ENCODE data around the gene IFNL2.
"Not testable (repeated sequence)": the region's sequence is repeated elsewhere in the genome, so short reads cannot be mapped to it uniquely, and the experiment has no call there.

Gene IFNL2

DNA sequence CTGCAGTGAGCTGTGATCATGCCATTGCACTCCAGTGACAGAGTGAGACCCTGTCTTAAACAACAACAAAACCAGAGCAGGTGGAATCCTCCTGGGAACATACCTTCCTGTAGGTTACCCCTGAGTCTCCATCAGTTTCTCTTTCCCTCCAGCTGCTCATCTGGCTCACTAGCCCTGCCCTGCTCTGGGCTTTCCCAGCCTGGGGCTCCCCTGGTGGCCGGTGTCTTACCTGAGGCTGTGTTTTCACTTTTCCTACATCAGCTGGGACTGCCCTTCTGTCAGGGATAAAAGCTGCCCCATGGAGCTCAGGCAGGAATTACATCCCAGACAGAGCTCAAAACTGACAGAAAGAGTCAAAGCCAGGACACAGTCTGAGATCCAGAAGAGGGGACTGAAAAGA, at the start of gene IFNL2:
TSS of gene IFNL2 (plus strand) at position 312 of the 400 bp plus-strand sequence. CDS start 173 bp downstream, outside the sequence.
- H3K36me3 ChIP-seq (ENCODE audit: insufficient read depth, insufficient read length, low read length); DNase-seq (ENCODE audit: low read depth, low spot score); H3K4me1 ChIP-seq (ENCODE audit: insufficient read depth, insufficient read length); H3K9me3 ChIP-seq (ENCODE audit: insufficient read depth, low read length); H3K9ac ChIP-seq (ENCODE audit: insufficient read length, low read depth); H3K4me3 ChIP-seq (ENCODE audit: insufficient read length, low read depth): not testable (repeated sequence)
- peaks cover 28% of the 10 kb centered on the region for H3K27me3 ChIP-seq (ENCODE audit: insufficient read depth, insufficient read length)

DNA sequence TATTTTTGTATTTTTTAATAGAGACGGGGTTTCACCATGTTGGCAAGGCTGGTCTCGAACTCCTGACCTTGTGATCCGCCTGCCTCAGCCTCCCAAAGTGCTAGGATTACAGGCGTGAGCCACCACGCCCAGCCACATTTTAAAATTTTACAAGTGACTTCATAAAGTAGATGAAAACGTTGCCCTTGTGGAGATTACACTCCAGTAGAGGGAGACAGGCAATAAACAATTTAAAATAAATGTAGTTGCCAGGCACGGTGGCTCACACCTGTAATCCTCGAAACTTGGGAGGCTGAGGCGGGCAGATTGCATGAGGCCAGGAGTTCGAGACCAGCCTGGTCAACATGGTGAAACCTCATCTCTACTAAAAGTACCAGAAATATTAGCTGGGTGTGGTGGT, 49.1 kb upstream of the IFNL2 start:
- not testable (repeated sequence) for DNase-seq (ENCODE audit: low read depth, low spot score); H3K9ac ChIP-seq (ENCODE audit: insufficient read length, low read depth); H3K9me3 ChIP-seq (ENCODE audit: insufficient read depth, low read length); H3K36me3 ChIP-seq (ENCODE audit: insufficient read depth, insufficient read length, low read length); H3K4me1 ChIP-seq (ENCODE audit: insufficient read depth, insufficient read length); H3K4me3 ChIP-seq (ENCODE audit: insufficient read length, low read depth)
- H3K27me3 ChIP-seq (ENCODE audit: insufficient read depth, insufficient read length), result peaks cover 14% of the 10 kb centered on the region

DNA sequence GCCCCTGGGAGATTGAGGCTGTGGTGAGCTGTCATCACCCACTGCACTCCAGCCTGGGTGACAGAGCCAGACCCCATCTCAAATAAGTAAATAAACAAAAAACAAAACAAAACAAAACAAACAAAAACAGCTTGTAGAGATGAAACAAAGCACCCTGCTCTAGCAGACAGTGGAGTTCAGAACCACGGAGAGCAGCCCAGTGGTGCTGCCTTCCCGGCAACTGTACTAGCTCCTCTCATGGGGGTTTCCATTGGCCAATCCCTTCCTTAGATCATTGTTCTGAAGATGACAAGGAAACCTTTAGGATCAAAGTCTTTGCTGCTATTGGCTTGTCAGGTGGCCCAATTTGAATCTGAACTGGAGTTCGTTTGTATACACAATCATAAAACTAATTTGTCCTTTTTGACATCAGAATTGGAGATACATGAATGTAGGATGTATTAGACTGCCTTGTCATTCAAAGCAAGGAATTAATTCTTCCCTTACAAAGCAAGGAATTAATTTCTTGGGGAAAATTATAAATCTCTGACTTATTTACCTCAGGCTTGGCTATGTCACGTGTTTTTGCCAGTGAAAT, 44.4 kb upstream of the IFNL2 start:
- no peak for DNase-seq (ENCODE audit: low read depth, low spot score)
- Histone ChIP-seq H3K36me3 (ENCODE audit: insufficient read depth, insufficient read length, low read length) (no peaks in the 10 kb centered on the region), H3K9ac (ENCODE audit: insufficient read length, low read depth) (no peak overlapping the region), H3K9me3 (ENCODE audit: insufficient read depth, low read length) (no peaks in the 10 kb centered on the region), H3K27me3 (ENCODE audit: insufficient read depth, insufficient read length) (peaks cover 14% of the 10 kb centered on the region), H3K4me1 (ENCODE audit: insufficient read depth, insufficient read length) (no peaks in the 10 kb centered on the region), H3K4me3 (ENCODE audit: insufficient read length, low read depth) (no peak overlapping the region)
- TF ChIP-seq YY1 (IDR thresholded peaks at IDR 0.05; ENCODE audit: insufficient read depth, insufficient read length), result no peak
- no peak for TF ChIP-seq ZNF274 (IDR thresholded peaks at IDR 0.05; ENCODE audit: low read depth, low read length)
- TF ChIP-seq SUZ12 (IDR thresholded peaks at IDR 0.05; ENCODE audit: extremely low read depth, insufficient read depth, insufficient read length), result no peak

DNA sequence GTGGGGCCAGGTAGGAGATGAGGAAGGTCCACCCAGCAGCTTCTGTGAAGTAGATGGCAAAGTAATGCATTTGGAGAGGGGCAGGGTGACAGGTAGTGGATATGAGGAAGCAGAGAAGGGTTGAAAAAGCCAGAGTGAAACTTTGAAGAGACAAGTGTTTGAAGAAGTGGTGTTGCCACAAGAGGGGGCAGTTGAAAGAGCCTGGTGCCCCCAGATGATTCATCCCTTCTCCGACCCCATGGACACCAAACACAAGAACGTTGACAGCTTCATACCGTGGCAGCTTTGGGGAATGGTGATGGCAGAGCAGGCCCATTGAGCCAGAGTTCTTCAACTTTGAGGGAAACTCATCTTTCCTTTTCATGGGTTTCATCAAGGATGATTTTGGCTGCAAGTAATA, 43.3 kb upstream of the IFNL2 start:
- no peaks in the 10 kb centered on the region for H3K4me1 ChIP-seq (ENCODE audit: insufficient read depth, insufficient read length)
- H3K9me3 ChIP-seq (ENCODE audit: insufficient read depth, low read length), result no peaks in the 10 kb centered on the region
- no peak overlapping the region for H3K4me3 ChIP-seq (ENCODE audit: insufficient read length, low read depth)
- no peak overlapping the region for H3K9ac ChIP-seq (ENCODE audit: insufficient read length, low read depth)
- H3K36me3 ChIP-seq (ENCODE audit: insufficient read depth, insufficient read length, low read length), result no peaks in the 10 kb centered on the region
- TF ChIP-seq YY1 (IDR thresholded peaks at IDR 0.05; ENCODE audit: insufficient read depth, insufficient read length) (no peak), SUZ12 (IDR thresholded peaks at IDR 0.05; ENCODE audit: extremely low read depth, insufficient read depth, insufficient read length) (no peak), ZNF274 (IDR thresholded peaks at IDR 0.05; ENCODE audit: low read depth, low read length) (no peak)
- DNase-seq (ENCODE audit: low read depth, low spot score), result no peak
- peaks cover 14% of the 10 kb centered on the region for H3K27me3 ChIP-seq (ENCODE audit: insufficient read depth, insufficient read length)

DNA sequence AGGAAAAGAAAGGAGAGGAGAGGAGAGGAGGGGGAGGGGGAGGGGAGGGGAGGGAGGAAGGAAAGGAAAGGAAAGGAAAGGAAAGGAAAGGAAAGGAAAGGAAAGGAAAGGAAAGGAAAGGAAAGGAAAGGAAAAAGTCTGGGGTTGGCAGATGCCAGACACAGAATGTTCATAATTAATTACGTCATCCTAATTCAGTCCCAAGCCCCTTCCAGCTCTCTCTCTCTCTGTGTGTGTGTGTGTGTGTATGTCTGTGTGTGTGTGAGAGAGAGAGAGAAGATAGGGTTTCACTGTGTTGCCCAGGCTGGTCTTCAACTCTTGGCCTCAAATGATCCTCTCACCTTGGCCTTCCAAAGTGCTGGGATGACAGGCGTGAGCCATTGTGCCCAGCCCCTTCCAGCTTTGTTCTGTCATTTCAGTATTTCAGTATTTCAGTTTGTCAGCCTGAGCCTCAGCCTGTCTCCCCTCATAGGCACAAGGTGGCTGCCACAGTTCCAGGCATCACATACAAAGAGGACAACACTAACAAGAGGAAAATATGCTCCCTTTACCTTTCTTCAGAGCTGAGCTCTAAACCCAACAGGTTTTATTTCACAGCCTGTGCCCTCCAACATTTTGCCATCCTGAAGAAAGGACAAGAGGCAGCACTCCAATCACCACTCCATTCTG, 38.0 kb upstream of the IFNL2 start:
- Histone ChIP-seq H3K27me3 (ENCODE audit: insufficient read depth, insufficient read length) (peaks cover 6% of the 10 kb centered on the region), H3K9ac (ENCODE audit: insufficient read length, low read depth) (no peak overlapping the region), H3K9me3 (ENCODE audit: insufficient read depth, low read length) (no peaks in the 10 kb centered on the region), H3K4me3 (ENCODE audit: insufficient read length, low read depth) (no peak overlapping the region), H3K4me1 (ENCODE audit: insufficient read depth, insufficient read length) (no peaks in the 10 kb centered on the region), H3K36me3 (ENCODE audit: insufficient read depth, insufficient read length, low read length) (no peaks in the 10 kb centered on the region)
- TF ChIP-seq YY1 (IDR thresholded peaks at IDR 0.05; ENCODE audit: insufficient read depth, insufficient read length), result no peak
- no peak for TF ChIP-seq ZNF274 (IDR thresholded peaks at IDR 0.05; ENCODE audit: low read depth, low read length)
- TF ChIP-seq SUZ12 (IDR thresholded peaks at IDR 0.05; ENCODE audit: extremely low read depth, insufficient read depth, insufficient read length), result no peak
- DNase-seq (ENCODE audit: low read depth, low spot score), result no peak

DNA sequence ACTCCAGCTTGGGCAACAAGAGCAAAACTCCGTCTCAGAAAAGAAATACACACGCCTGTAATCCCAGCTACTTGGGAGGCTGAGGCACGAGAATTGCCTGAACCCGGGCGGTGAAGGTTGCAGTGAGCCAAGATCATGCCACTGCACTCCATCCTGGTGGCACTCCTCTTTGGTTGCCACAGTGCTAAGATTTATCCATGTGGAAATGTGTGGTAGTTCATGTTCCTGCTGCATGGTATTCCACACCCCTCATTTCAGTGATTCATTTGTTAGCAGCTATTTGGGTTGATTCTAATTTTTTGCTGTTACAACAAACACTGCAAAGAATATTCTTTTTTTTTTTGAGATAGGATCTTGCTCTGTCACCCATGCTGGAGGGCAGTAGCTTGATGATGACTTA, 35.5 kb upstream of the IFNL2 start:
- peaks cover 6% of the 10 kb centered on the region for H3K27me3 ChIP-seq (ENCODE audit: insufficient read depth, insufficient read length)
- no peaks in the 10 kb centered on the region for H3K9me3 ChIP-seq (ENCODE audit: insufficient read depth, low read length)
- TF ChIP-seq ZNF274 (IDR thresholded peaks at IDR 0.05; ENCODE audit: low read depth, low read length) (no peak), SUZ12 (IDR thresholded peaks at IDR 0.05; ENCODE audit: extremely low read depth, insufficient read depth, insufficient read length) (no peak), YY1 (IDR thresholded peaks at IDR 0.05; ENCODE audit: insufficient read depth, insufficient read length) (no peak)
- H3K4me3 ChIP-seq (ENCODE audit: insufficient read length, low read depth), result no peak overlapping the region
- no peaks in the 10 kb centered on the region for H3K36me3 ChIP-seq (ENCODE audit: insufficient read depth, insufficient read length, low read length)
- H3K9ac ChIP-seq (ENCODE audit: insufficient read length, low read depth), result no peak overlapping the region
- DNase-seq (ENCODE audit: low read depth, low spot score), result no peak
- peaks cover 4% of the 10 kb centered on the region for H3K4me1 ChIP-seq (ENCODE audit: insufficient read depth, insufficient read length)

DNA sequence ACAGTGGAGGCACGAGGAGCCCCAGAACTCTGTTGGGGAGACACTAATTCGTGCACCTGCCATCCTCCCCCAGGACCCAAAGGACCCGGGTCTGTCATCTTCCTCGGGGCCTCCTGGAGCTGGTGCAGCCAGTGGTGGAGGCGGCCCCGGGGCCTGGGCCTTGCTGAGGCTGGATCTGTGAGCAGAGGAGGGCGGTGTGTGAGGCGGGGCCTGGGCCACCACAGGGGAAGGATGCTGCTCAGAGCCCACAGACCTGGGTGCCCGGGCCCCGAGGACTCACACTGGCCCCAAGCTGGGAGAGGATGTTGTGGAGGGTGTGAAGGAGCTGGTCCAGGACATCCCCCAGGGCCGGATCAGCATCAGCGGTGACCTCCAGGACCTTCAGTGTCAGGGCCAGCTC, 31.7 kb upstream of the IFNL2 start:
- no peak for TF ChIP-seq ZNF274 (IDR thresholded peaks at IDR 0.05; ENCODE audit: low read depth, low read length)
- TF ChIP-seq SUZ12 (IDR thresholded peaks at IDR 0.05; ENCODE audit: extremely low read depth, insufficient read depth, insufficient read length), result no peak
- TF ChIP-seq YY1 (IDR thresholded peaks at IDR 0.05; ENCODE audit: insufficient read depth, insufficient read length), result no peak
- Histone ChIP-seq H3K27me3 (ENCODE audit: insufficient read depth, insufficient read length) (peaks cover 4% of the 10 kb centered on the region), H3K9me3 (ENCODE audit: insufficient read depth, low read length) (no peaks in the 10 kb centered on the region), H3K9ac (ENCODE audit: insufficient read length, low read depth) (no peak overlapping the region), H3K36me3 (ENCODE audit: insufficient read depth, insufficient read length, low read length) (no peaks in the 10 kb centered on the region), H3K4me3 (ENCODE audit: insufficient read length, low read depth) (no peak overlapping the region), H3K4me1 (ENCODE audit: insufficient read depth, insufficient read length) (peaks cover 8% of the 10 kb centered on the region)
- DNase-seq (ENCODE audit: low read depth, low spot score), result no peak

Measured in NT2/D1 (cell line).